Measurements from ENCODE around the gene SMYD3. TPM values are rescaled to one million over a fixed set of nuclear protein-coding genes. Genes with fewer than 3 reads are reported as not detected.

Gene SMYD3
- total and polyA plus RNA-seq, 2 of the 13 experiments (the other 11 are each of a cell fraction or from before 2014, with no cell fraction given): 27.7 to 35.8 TPM

GRCh38 chr1:246029616-246030015 is 477.5 kb downstream of the SMYD3 start:
- FAIRE-seq (no peak), ATAC-seq (no peak), DNase-seq (ENCODE audit: low spot score) (no peak)
- WGBS (ENCODE audit: low lambda C conversion rate): 59% methylated on average over 1 of the region's 1 CpG
- no peak overlapping the region for H3K27ac ChIP-seq (ENCODE audit: extremely low read length, insufficient read depth, low read length)
- intact Hi-C loops (cut with micrococcal nuclease; ENCODE audit: unreplicated experiment): no loop called here
- ChIA-PET CTCF (ENCODE audit: low intra/inter-chr PET ratio, low total read pairs) (no interaction called here), POLR2A (no interaction called here)
- in situ Hi-C loops (cut with HindIII; ENCODE audit: extremely low pct_ligation_motif_present, low pct_unique_long_range_greater_than_20kb): no loop called here
- H3K9ac ChIP-seq (ENCODE audit: insufficient read depth, low read depth, low read length): no peak overlapping the region
- H3K36me3 ChIP-seq (replicated peaks in 1 of 2; ENCODE audit: control insufficient read depth in 1 of 2, insufficient read depth in 2 of 2, low read length in 2 of 2): no peaks in the 10 kb centered on the region
- no peak overlapping the region for H2AFZ ChIP-seq (ENCODE audit: low read length)
- no peak overlapping the region for H3K4me3 ChIP-seq (replicated peaks in 1 of 3; ENCODE audit: insufficient read depth in 1 of 3, low read depth in 2 of 3, low read length in 3 of 3)
- no TSS peak for BruUV-seq (replicated peaks)
- no peaks in the 10 kb centered on the region for H3K79me2 ChIP-seq (ENCODE audit: insufficient read depth, low read length)
- H3K4me2 ChIP-seq (ENCODE audit: low read depth, low read length): no peak overlapping the region
- no peaks in the 10 kb centered on the region for H4K20me1 ChIP-seq (ENCODE audit: insufficient read depth, low read length)
- H3K9me3 ChIP-seq (ENCODE audit: low read length): no peaks in the 10 kb centered on the region
- H3K27me3 ChIP-seq (ENCODE audit: control insufficient read depth in 1 of 2, insufficient read depth in 2 of 2, low read length in 2 of 2): no peaks in the 10 kb centered on the region
- peaks cover 14% of the 10 kb centered on the region for H3K4me1 ChIP-seq (ENCODE audit: insufficient read depth, low read length)
- TF ChIP-seq, protein P1, sequence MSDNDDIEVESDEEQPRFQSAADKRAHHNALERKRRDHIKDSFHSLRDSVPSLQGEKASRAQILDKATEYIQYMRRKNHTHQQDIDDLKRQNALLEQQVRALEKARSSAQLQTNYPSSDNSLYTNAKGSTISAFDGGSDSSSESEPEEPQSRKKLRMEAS (IDR thresholded peaks at IDR 0.05): no peak
- TF ChIP-seq, protein P2, sequence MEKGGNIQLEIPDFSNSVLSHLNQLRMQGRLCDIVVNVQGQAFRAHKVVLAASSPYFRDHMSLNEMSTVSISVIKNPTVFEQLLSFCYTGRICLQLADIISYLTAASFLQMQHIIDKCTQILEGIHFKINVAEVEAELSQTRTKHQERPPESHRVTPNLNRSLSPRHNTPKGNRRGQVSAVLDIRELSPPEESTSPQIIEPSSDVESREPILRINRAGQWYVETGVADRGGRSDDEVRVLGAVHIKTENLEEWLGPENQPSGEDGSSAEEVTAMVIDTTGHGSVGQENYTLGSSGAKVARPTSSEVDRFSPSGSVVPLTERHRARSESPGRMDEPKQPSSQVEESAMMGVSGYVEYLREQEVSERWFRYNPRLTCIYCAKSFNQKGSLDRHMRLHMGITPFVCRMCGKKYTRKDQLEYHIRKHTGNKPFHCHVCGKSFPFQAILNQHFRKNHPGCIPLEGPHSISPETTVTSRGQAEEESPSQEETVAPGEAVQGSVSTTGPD (CRISPR knock-in tag; IDR thresholded peaks at IDR 0.05): no peak
- TF ChIP-seq ZNF883 (CRISPR knock-in tag; IDR thresholded peaks at IDR 0.05; ENCODE audit: not compliant biosample characterization) (no peak), LCORL (IDR thresholded peaks at IDR 0.05) (no peak), LCORL (CRISPR knock-in tag; IDR thresholded peaks at IDR 0.05) (no peak), SNAPC5 (CRISPR knock-in tag; IDR thresholded peaks at IDR 0.05; ENCODE audit: borderline replicate concordance) (no peak), ZNF598 (CRISPR knock-in tag; IDR thresholded peaks at IDR 0.05; ENCODE audit: borderline replicate concordance) (no peak), ZNF564 (CRISPR knock-in tag; IDR thresholded peaks at IDR 0.05) (no peak), TMF1 (CRISPR knock-in tag; IDR thresholded peaks at IDR 0.05; ENCODE audit: low read depth) (no peak), THRA (CRISPR knock-in tag; IDR thresholded peaks at IDR 0.05; ENCODE audit: borderline replicate concordance) (no peak), ADNP (CRISPR knock-in tag; IDR thresholded peaks at IDR 0.05) (no peak), ZNF292 (CRISPR knock-in tag; IDR thresholded peaks at IDR 0.05; ENCODE audit: borderline replicate concordance, low read depth) (no peak), ARID5B (CRISPR knock-in tag; IDR thresholded peaks at IDR 0.05) (no peak), REXO4 (CRISPR knock-in tag; IDR thresholded peaks at IDR 0.05; ENCODE audit: borderline replicate concordance) (no peak)
- TF ChIP-seq, protein P3, sequence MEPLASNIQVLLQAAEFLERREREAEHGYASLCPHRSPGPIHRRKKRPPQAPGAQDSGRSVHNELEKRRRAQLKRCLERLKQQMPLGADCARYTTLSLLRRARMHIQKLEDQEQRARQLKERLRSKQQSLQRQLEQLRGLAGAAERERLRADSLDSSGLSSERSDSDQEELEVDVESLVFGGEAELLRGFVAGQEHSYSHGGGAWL (CRISPR knock-in tag; IDR thresholded peaks at IDR 0.05): no peak
- TF ChIP-seq, protein P4, sequence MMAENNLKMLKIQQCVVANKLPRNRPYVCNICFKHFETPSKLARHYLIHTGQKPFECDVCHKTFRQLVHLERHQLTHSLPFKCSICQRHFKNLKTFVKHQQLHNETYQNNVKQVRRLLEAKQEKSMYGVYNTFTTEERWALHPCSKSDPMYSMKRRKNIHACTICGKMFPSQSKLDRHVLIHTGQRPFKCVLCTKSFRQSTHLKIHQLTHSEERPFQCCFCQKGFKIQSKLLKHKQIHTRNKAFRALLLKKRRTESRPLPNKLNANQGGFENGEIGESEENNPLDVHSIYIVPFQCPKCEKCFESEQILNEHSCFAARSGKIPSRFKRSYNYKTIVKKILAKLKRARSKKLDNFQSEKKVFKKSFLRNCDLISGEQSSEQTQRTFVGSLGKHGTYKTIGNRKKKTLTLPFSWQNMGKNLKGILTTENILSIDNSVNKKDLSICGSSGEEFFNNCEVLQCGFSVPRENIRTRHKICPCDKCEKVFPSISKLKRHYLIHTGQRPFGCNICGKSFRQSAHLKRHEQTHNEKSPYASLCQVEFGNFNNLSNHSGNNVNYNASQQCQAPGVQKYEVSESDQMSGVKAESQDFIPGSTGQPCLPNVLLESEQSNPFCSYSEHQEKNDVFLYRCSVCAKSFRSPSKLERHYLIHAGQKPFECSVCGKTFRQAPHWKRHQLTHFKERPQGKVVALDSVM (CRISPR knock-in tag; IDR thresholded peaks at IDR 0.05): no peak
